NT2/D1 (cell line): Measurements from ENCODE around the gene RORB.

Experiments used
- DNase-seq: peaks from one replicate; pipeline ENCODE4 v3.0.0-alpha.2; 2011; ENCODE audit warnings: low read depth, low spot score
- H3K27me3 ChIP-seq: 2 replicates; pipeline ENCODE4 v1.6.0; 2011; ENCODE audit warnings: mild to moderate bottlenecking; ENCODE audit not compliant: insufficient read length, insufficient read depth
- H3K36me3 ChIP-seq: 2 replicates; pipeline ENCODE4 v1.6.1; 2011; ENCODE audit warnings: mild to moderate bottlenecking, low read length, mixed read lengths; ENCODE audit not compliant: insufficient read depth, insufficient read length
- H3K4me1 ChIP-seq: 2 replicates; pipeline ENCODE4 v1.5.1; 2011; ENCODE audit not compliant: insufficient read depth, insufficient read length
- H3K4me3 ChIP-seq: 2 replicates; pipeline ENCODE4 v1.5.1; 2011; ENCODE audit warnings: low read depth; ENCODE audit not compliant: insufficient read length
- H3K9ac ChIP-seq: 2 replicates; pipeline ENCODE4 v1.6.0; 2011; ENCODE audit warnings: low read depth; ENCODE audit not compliant: insufficient read length
- H3K9me3 ChIP-seq: 2 replicates; pipeline ENCODE4 v1.5.1; 2011; ENCODE audit warnings: mild to moderate bottlenecking, low read length; ENCODE audit not compliant: insufficient read depth
- SUZ12 ChIP-seq: IDR thresholded peaks from 2 replicates; pipeline ENCODE4 v1.6.1; 2011; ENCODE audit not compliant: insufficient read length, insufficient read depth; ENCODE audit errors: extremely low read depth
- YY1 ChIP-seq: IDR thresholded peaks from 2 replicates; pipeline ENCODE4 v1.6.1; 2011; ENCODE audit not compliant: insufficient read length, insufficient read depth
- ZNF274 ChIP-seq: IDR thresholded peaks from 2 replicates; pipeline ENCODE4 v1.6.1; 2011; ENCODE audit warnings: mild to moderate bottlenecking, low read depth, low read length

The RORB gene

DNA sequence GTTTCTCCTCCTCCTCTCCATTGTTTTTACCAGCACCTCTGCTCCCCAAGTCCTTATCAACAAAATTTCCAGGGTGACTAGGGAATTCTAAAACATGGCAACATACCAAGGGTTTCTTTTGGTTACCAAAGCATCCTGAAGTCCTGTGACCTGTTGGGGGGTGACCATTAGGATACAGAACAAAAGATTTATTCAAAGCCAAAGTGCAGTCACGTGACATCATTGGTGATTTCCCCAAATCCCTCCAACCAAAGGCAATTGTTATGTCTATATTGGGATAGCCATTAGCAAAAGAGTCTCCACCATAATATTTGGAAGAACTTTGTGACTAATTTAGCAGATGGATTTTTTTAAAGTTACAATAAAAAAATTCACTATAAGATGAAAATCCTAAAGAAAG lies 222.2 kb downstream of the RORB start:
- no peaks in the 10 kb centered on the region for H3K4me1 ChIP-seq
- H3K9me3 ChIP-seq, result no peaks in the 10 kb centered on the region
- DNase-seq, result no peak
- no peak overlapping the region for H3K9ac ChIP-seq
- H3K27me3 ChIP-seq, result no peaks in the 10 kb centered on the region
- TF ChIP-seq ZNF274 (no peak), SUZ12 (no peak)
- no peaks in the 10 kb centered on the region for H3K36me3 ChIP-seq
- no peak overlapping the region for H3K4me3 ChIP-seq

- Histone ChIP-seq H3K4me3 (no peak overlapping the region), H3K4me1 (no peaks in the 10 kb centered on the region), H3K9me3 (no peaks in the 10 kb centered on the region), H3K36me3 (no peaks in the 10 kb centered on the region), H3K27me3 (no peaks in the 10 kb centered on the region), H3K9ac (no peak overlapping the region)
- TF ChIP-seq ZNF274 (no peak), YY1 (no peak), SUZ12 (no peak)
- no peak for DNase-seq
These were observed 224.8 kb downstream of the RORB start for GRCh38 chr9:74721696-74722660.

DNA sequence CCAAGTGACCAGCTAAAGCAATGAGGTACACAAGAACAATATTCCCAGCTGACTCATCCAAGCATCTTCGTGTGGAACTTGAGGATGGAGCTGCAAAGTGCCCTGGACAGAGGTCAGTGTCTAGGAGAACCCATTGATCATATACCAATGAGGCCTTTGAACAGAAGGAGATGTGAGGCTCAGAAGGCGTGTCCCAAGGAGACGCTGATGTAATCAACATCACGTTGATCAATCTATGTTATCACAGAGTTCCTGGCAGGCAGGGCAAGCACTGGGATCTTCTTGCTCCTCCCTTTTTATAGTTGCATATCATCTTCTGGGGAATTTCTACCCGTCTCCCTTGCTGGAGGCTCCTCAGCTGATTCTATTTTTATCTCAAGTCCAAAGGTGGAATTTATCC lies 227.2 kb downstream of the RORB start:
- TF ChIP-seq ZNF274 (no peak), YY1 (no peak), SUZ12 (no peak)
- H3K9me3 ChIP-seq, result no peaks in the 10 kb centered on the region
- H3K4me1 ChIP-seq, result no peaks in the 10 kb centered on the region
- H3K36me3 ChIP-seq, result no peaks in the 10 kb centered on the region
- DNase-seq, result no peak
- no peak overlapping the region for H3K9ac ChIP-seq
- H3K4me3 ChIP-seq, result no peak overlapping the region
- no peaks in the 10 kb centered on the region for H3K27me3 ChIP-seq

GRCh38 chr9:74726581-74726980 lies 229.4 kb downstream of the RORB start:
- no peak for TF ChIP-seq SUZ12
- no peak for TF ChIP-seq YY1
- no peak for TF ChIP-seq ZNF274
- DNase-seq, result no peak
- Histone ChIP-seq H3K36me3 (no peaks in the 10 kb centered on the region), H3K4me3 (no peak overlapping the region), H3K4me1 (no peaks in the 10 kb centered on the region), H3K27me3 (no peaks in the 10 kb centered on the region), H3K9me3 (no peaks in the 10 kb centered on the region), H3K9ac (no peak overlapping the region)

DNA sequence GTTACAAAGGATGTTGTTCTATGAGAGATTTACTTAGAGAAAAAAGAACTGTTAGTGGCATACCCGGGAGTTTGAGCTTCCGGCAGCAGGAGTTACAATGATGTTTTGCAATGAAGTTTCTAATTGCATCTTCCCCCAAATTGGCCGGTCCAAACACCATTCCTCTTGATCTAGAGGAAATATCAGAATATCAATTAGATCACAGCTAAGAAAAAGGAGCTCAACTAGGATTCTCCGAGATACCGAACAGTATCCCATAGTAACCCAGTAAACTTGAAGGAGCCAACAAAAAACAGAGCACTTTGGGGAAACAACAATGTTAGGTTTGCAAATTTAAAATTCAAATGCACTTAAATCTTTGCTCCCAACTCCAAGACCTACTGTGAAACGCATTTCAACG lies 231.0 kb downstream of the RORB start:
- Histone ChIP-seq H3K9me3 (no peaks in the 10 kb centered on the region), H3K4me3 (no peak overlapping the region), H3K9ac (no peak overlapping the region), H3K36me3 (no peaks in the 10 kb centered on the region), H3K4me1 (no peaks in the 10 kb centered on the region), H3K27me3 (no peaks in the 10 kb centered on the region)
- TF ChIP-seq SUZ12 (no peak), YY1 (no peak), ZNF274 (no peak)
- DNase-seq, result no peak

DNA sequence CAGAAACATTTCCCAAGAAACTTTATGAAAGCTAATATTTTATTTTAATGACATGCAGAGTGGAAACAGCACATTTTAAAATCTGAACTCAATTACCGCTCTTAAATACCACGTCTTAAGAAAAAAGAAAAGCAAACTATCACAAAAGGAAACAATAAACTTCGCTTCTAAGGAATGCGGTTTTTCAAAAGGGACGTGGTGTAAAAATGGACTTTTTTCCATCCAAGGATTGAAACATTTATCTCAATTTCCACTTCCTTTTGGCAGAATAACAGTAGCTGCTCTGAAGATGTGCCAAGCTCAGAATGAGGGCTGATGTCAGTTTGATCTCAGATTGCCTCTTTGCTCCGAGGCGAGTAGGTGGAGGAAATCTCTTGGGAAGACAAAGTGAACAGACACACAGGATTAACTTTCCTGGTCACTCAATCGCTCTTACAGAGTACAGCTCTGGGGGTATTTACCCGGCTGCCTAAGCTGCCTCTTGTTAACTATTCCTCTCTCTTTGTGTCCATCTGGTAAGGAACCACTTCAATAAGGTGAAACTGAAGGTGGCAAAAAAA lies 232.1 kb downstream of the RORB start:
- DNase-seq, result no peak
- H3K27me3 ChIP-seq, result no peaks in the 10 kb centered on the region
- no peaks in the 10 kb centered on the region for H3K9me3 ChIP-seq
- no peaks in the 10 kb centered on the region for H3K36me3 ChIP-seq
- no peak for TF ChIP-seq SUZ12
- no peak for TF ChIP-seq ZNF274
- TF ChIP-seq YY1, result no peak
- H3K9ac ChIP-seq, result no peak overlapping the region
- H3K4me1 ChIP-seq, result no peaks in the 10 kb centered on the region
- H3K4me3 ChIP-seq, result no peak overlapping the region

- H3K9ac ChIP-seq, result no peak overlapping the region
- H3K9me3 ChIP-seq, result no peaks in the 10 kb centered on the region
- TF ChIP-seq YY1, result no peak
- no peak for TF ChIP-seq ZNF274
- TF ChIP-seq SUZ12, result no peak
- H3K4me3 ChIP-seq, result no peak overlapping the region
- no peaks in the 10 kb centered on the region for H3K27me3 ChIP-seq
- no peaks in the 10 kb centered on the region for H3K4me1 ChIP-seq
- DNase-seq, result no peak
- H3K36me3 ChIP-seq, result no peaks in the 10 kb centered on the region
These were observed 238.6 kb downstream of the RORB start for GRCh38 chr9:74735761-74736160.
